Calu3 (cell line): ENCODE results near the gene THRSP. TPM values are rescaled to one million over a fixed set of nuclear protein-coding genes. Genes with fewer than 3 reads are reported as not detected.

Experiments
- BruUV-seq: library from RNA; stranded (reverse); fragments of 400-500 nt; replicated peaks from 2 replicates; lab custom pipeline; 2021; lab: Mats Ljungman, UMichigan
- CTCF ChIA-PET: fragments of 300-600 bp; sonication (Branson Sonifier 250); formaldehyde crosslinking; loops from one replicate; lab custom pipeline; 2022; ENCODE audit warnings: antibody characterized with exemption; lab: Charles Lee
- DNase-seq: peaks from one replicate; pipeline ENCODE4 v3.0.0; 2022
- H3K27ac Mint-ChIP-seq: one replicate; pipeline ENCODE4 v1.8.0; 2022; ENCODE audit warnings: mixed read lengths; ENCODE audit not compliant: unreplicated experiment
- H3K27me3 Mint-ChIP-seq: one replicate; pipeline ENCODE4 v1.8.0; 2022; ENCODE audit warnings: mixed read lengths; ENCODE audit not compliant: unreplicated experiment
- H3K36me3 Mint-ChIP-seq: one replicate; pipeline ENCODE4 v1.8.0; 2022; ENCODE audit warnings: mild to moderate bottlenecking, moderate library complexity, mixed read lengths; ENCODE audit not compliant: insufficient read depth, unreplicated experiment
- H3K4me1 Mint-ChIP-seq: one replicate; pipeline ENCODE4 v1.8.0; 2022; ENCODE audit warnings: mild to moderate bottlenecking, low read depth, mixed read lengths; ENCODE audit not compliant: unreplicated experiment
- H3K4me3 Mint-ChIP-seq: one replicate; pipeline ENCODE4 v1.8.0; 2022; ENCODE audit warnings: mild to moderate bottlenecking, low read depth, moderate library complexity, mixed read lengths; ENCODE audit not compliant: unreplicated experiment
- H3K9me3 Mint-ChIP-seq: one replicate; pipeline ENCODE4 v1.8.0; 2022; ENCODE audit warnings: low read depth, mixed read lengths; ENCODE audit not compliant: unreplicated experiment
- CTCF ChIP-seq: fragments of 200-600 bp; IDR thresholded peaks from one replicate; pipeline ENCODE4 v1.8.0; 2022; ENCODE audit warnings: antibody characterized with exemption; ENCODE audit not compliant: unreplicated experiment
- intact Hi-C: fragments of 100-400 bp; cut with micrococcal nuclease; formaldehyde crosslinking; loops from one replicate; pipeline ENCODE4 v1.10.0; 2022; ENCODE audit not compliant: unreplicated experiment
- total RNA-seq: library from RNA; stranded (reverse); gene quantifications from 2 replicates; pipeline ENCODE4 v1.2.3, GENCODE V29; 2022

THRSP gene
- total RNA-seq, 1 experiment from 2014 or later = not detected

GRCh38 chr11:78110830-78111229 lies 47.2 kb downstream of the THRSP start:
- H3K27me3 Mint-ChIP-seq = no peaks in the 10 kb centered on the region
- no peaks in the 10 kb centered on the region for H3K9me3 Mint-ChIP-seq
- CTCF ChIA-PET = interaction anchor here (0.6 kb wide), 1 partner anchor 12 kb away, joined by 4 read pairs; no protein-coding TSS in a partner anchor
- DNase-seq = no peak
- no peak overlapping the region for H3K4me3 Mint-ChIP-seq
- TF ChIP-seq CTCF = no peak
- intact Hi-C loops = no loop called here
- H3K36me3 Mint-ChIP-seq = peaks cover 32% of the 10 kb centered on the region
- H3K4me1 Mint-ChIP-seq = no peaks in the 10 kb centered on the region
- no peak overlapping the region for H3K27ac Mint-ChIP-seq
- BruUV-seq = no TSS peak

DNA sequence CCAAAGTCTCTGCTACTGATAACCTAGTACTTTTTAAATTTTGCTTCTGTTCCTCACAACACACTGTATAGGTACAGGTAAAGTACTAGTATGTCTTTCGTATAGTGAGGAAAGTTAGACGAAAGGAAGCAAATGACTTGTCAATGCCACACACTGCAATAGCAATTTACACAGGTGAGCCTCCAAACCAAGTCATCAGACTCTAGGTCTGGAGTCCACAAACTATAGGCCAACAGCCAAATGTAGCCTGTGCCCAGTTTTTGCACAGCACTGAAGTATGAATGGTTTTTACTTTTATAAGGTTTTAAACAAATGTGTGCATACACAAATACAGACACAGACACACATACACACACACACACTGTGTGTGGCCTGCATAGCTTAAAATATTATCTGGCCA lies 47.6 kb downstream of the THRSP start:
- Mint-ChIP-seq H3K27ac (no peak overlapping the region), H3K36me3 (peaks cover 28% of the 10 kb centered on the region), H3K4me1 (no peaks in the 10 kb centered on the region), H3K4me3 (no peak overlapping the region), H3K9me3 (no peaks in the 10 kb centered on the region), H3K27me3 (no peaks in the 10 kb centered on the region)
- no peak for DNase-seq
- intact Hi-C loops = no loop called here
- CTCF ChIA-PET = interaction anchor here (0.6 kb wide), 1 partner anchor 11 kb away, joined by 4 read pairs; no protein-coding TSS in a partner anchor
- no peak for TF ChIP-seq CTCF
- BruUV-seq = no TSS peak

GRCh38 chr11:78112582-78113275 lies 49.1 kb downstream of the THRSP start:
- Mint-ChIP-seq H3K36me3 (peaks cover 29% of the 10 kb centered on the region), H3K27me3 (no peaks in the 10 kb centered on the region), H3K4me1 (no peaks in the 10 kb centered on the region), H3K27ac (no peak overlapping the region), H3K4me3 (no peak overlapping the region), H3K9me3 (no peaks in the 10 kb centered on the region)
- CTCF ChIA-PET = no interaction called here
- DNase-seq = no peak
- intact Hi-C loops = no loop called here
- BruUV-seq = no TSS peak
- no peak for TF ChIP-seq CTCF

Other genes with a start within 250 kb of the THRSP start
- 68.5 and 76.4 TPM in 2 replicates for gene RSF1, start 243.1 kb upstream of the THRSP start, total RNA-seq
- 11.7 and 12.9 TPM in 2 replicates for gene AAMDC, start 242.7 kb upstream of the THRSP start, total RNA-seq
- gene INTS4, start 69.2 kb upstream of the THRSP start, total RNA-seq = 35.4 and 43.9 TPM in 2 replicates
- gene KCTD14, start 40.6 kb upstream of the THRSP start, total RNA-seq = 13.2 and 17.6 TPM in 2 replicates
- gene NDUFC2, start 16.0 kb downstream of the THRSP start, total RNA-seq = 264 and 343 TPM in 2 replicates
- 73.5 and 85.7 TPM in 2 replicates for gene ALG8, start 75.8 kb downstream of the THRSP start, total RNA-seq
- 8.5 and 8.7 TPM in 2 replicates for gene KCTD21, start 124.8 kb downstream of the THRSP start, total RNA-seq
- 6.8 and 7.8 TPM in 2 replicates for gene USP35, start 125.1 kb downstream of the THRSP start, total RNA-seq